Chondrocyte (in vitro differentiated cells): ENCODE results near the gene PIP5K1B. TPM values are rescaled to one million over a fixed set of nuclear protein-coding genes. Genes with fewer than 3 reads are reported as not detected.

Experiments
- DNase-seq: peaks from one replicate; pipeline ENCODE4 v3.0.0; 2021; ENCODE audit warnings: mixed read lengths, low spot score
- H3K27ac Mint-ChIP-seq: one replicate; pipeline ENCODE4 v1.8.0; 2021; ENCODE audit warnings: mild to moderate bottlenecking, moderate library complexity, mixed read lengths; ENCODE audit not compliant: unreplicated experiment
- H3K27me3 Mint-ChIP-seq: 2 replicates; pipeline ENCODE4 v1.8.0; 2021; ENCODE audit warnings: low read depth, mixed read lengths
- H3K36me3 Mint-ChIP-seq: 2 replicates; pipeline ENCODE4 v1.8.0; 2021; ENCODE audit warnings: low read depth, mixed read lengths
- H3K4me1 Mint-ChIP-seq: 2 replicates; pipeline ENCODE4 v1.8.0; 2021; ENCODE audit warnings: low read depth, mild to moderate bottlenecking, mixed read lengths
- H3K4me3 Mint-ChIP-seq: one replicate; pipeline ENCODE4 v1.8.0; 2021; ENCODE audit warnings: mild to moderate bottlenecking, moderate library complexity, mixed read lengths; ENCODE audit not compliant: unreplicated experiment
- H3K9me3 Mint-ChIP-seq: 2 replicates; pipeline ENCODE4 v1.8.0; 2021; ENCODE audit warnings: low read depth, mixed read lengths
- CTCF ChIP-seq: fragments of 200-600 bp; sonication (generic); IDR thresholded peaks from 2 replicates; pipeline ENCODE4 v1.5.0; 2021; ENCODE audit warnings: antibody characterized with exemption, mild to moderate bottlenecking, moderate library complexity
- total RNA-seq: library from RNA; stranded (reverse); gene quantifications from 3 replicates; pipeline ENCODE4 v1.2.1, GENCODE V29; 2021

PIP5K1B gene
- total RNA-seq, 1 donor from 2014 or later: not detected

GRCh38 chr9:68950689-68951088, 245.6 kb downstream of the PIP5K1B start:
- Mint-ChIP-seq H3K9me3 (no peaks in the 10 kb centered on the region), H3K4me1 (no peaks in the 10 kb centered on the region), H3K27me3 (peaks cover 22% of the 10 kb centered on the region), H3K36me3 (no peaks in the 10 kb centered on the region), H3K4me3 (no peak overlapping the region), H3K27ac (no peak overlapping the region)
- no peak for TF ChIP-seq CTCF
- no peak for DNase-seq

DNA sequence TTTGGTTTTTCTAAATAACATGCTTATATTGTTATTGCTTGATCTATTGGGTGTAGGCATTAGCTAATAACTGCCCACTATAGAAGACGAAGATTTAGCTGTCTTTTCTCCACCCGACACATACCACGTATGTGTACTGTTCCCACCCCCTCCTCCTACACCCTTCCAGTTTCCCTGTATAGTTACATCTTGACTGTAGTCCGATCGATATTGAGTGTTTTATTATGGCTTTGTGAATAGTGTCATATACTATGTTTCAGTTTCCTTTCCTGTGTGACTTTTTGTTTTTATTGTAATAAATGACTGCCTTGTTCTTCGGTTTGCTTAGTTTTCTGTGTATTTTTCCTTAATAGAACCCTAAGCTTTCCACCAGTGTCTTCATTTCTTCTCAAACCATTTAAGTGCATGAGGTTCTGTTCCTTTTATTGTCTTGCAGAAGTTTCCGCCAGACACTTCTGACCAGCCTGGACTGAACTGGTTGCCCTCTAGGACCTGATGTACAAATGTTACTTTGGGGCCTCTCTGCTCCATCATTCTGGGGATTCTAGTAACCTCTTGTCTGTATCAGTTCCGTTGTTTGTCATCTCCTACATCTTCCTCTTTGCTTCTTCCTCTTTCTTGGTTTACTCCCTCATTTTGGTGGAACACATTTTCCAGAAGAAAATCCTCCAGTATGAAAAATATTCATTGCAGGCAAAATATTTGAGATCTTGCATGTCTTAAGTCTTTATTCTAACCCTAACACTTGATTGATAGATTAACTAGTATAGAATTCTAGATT, 247.0 kb downstream of the PIP5K1B start:
- Mint-ChIP-seq H3K9me3 (peaks cover 2% of the 10 kb centered on the region), H3K27ac (no peak overlapping the region)

GRCh38 chr9:68953771-68954170, 248.7 kb downstream of the PIP5K1B start:
- no peaks in the 10 kb centered on the region for H3K36me3 Mint-ChIP-seq

More for the DNA sequence above, 247.0 kb downstream of the PIP5K1B start:
- Mint-ChIP-seq H3K27me3 (peaks cover 17% of the 10 kb centered on the region), H3K4me3 (no peak overlapping the region), H3K4me1 (no peaks in the 10 kb centered on the region), H3K36me3 (no peaks in the 10 kb centered on the region)
- no peak for DNase-seq
- TF ChIP-seq CTCF: no peak

DNA sequence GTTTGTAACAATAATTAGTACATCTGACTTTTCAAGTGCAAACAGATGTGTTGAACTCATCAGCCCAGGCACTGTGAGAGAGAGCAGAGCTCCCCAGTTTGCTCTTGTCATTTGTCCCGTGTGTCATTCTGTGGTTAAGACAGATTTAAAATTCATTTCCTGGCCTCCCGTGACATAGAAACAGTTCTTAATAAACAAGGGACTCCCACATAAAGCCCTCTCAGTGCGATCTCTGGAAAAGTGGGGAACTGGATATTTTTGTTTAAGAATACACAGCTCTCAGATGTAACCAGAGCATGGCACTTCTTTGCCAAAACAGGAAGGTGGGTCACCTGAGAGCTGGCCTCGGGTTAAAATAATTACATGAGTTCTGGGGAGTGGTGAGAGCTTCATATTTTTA, 250.3 kb downstream of the PIP5K1B start:
- no peaks in the 10 kb centered on the region for H3K36me3 Mint-ChIP-seq
- H3K27ac Mint-ChIP-seq: no peak overlapping the region

More at GRCh38 chr9:68953771-68954170, 248.7 kb downstream of the PIP5K1B start:
- peaks cover 4% of the 10 kb centered on the region for H3K9me3 Mint-ChIP-seq
- DNase-seq: no peak
- H3K4me1 Mint-ChIP-seq: no peaks in the 10 kb centered on the region
- no peak overlapping the region for H3K27ac Mint-ChIP-seq
- no peak for TF ChIP-seq CTCF
- H3K27me3 Mint-ChIP-seq: peaks cover 13% of the 10 kb centered on the region
- no peak overlapping the region for H3K4me3 Mint-ChIP-seq

DNA sequence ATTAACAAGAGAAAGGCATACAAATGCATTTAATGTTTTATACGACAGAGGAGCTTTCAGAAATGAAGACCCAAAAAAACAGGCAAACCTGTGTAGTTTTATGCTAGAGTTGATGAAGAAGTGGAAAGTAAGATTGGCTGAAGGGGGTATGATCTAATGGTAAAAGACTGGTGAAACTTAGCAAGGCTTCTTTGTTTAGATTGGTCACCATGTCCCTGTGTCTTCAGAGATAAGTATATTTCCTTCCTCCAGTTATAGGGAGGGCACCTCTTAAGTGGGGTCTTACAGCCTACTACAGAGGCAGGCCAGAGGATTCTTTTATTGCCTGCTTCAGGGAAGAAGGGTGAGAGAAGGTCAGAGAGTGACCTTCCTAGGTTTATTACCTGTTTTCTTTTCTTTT, 252.4 kb downstream of the PIP5K1B start:
- Mint-ChIP-seq H3K4me1 (no peaks in the 10 kb centered on the region), H3K4me3 (no peak overlapping the region), H3K36me3 (no peaks in the 10 kb centered on the region), H3K27me3 (peaks cover 18% of the 10 kb centered on the region), H3K27ac (no peak overlapping the region), H3K9me3 (peaks cover 11% of the 10 kb centered on the region)
- no peak for TF ChIP-seq CTCF
- no peak for DNase-seq

More for the DNA sequence above, 250.3 kb downstream of the PIP5K1B start:
- TF ChIP-seq CTCF: no peak
- peaks cover 16% of the 10 kb centered on the region for H3K27me3 Mint-ChIP-seq
- peaks cover 9% of the 10 kb centered on the region for H3K9me3 Mint-ChIP-seq
- no peaks in the 10 kb centered on the region for H3K4me1 Mint-ChIP-seq
- no peak for DNase-seq
- no peak overlapping the region for H3K4me3 Mint-ChIP-seq
